Epithelial cell of proximal tubule (primary cell): Measurements from ENCODE around the gene C3orf20. TPM values are rescaled to one million over a fixed set of nuclear protein-coding genes. Genes with fewer than 3 reads are reported as not detected.

Source experiments
- DNase-seq: peaks from one replicate; pipeline ENCODE4 v3.0.0-alpha.2; 2011; ENCODE audit warnings: low read depth
- H3K4me3 ChIP-seq: 2 replicates; pipeline ENCODE4 v1.5.1; 2011; ENCODE audit warnings: low read depth, mild to moderate bottlenecking, low read length
- total RNA-seq: library from RNA; depleted of rRNA; stranded (reverse); fragments of >200 nt; gene quantifications from 2 replicates; pipeline ENCODE4 v1.2.3, GENCODE V29; 2015
- TF ChIP-seq, protein P1 (sequence below): conservative IDR thresholded peaks from 2 replicates; pipeline ENCODE4 v1.5.1; 2012; ENCODE audit warnings: low read depth, mild to moderate bottlenecking, low read length

C3orf20 gene
- total RNA-seq, 1 donor from 2014 or later: not detected

GRCh38 chr3:14772533-14773138 is 97.7 kb downstream of the C3orf20 start:
- TF ChIP-seq, protein P1, sequence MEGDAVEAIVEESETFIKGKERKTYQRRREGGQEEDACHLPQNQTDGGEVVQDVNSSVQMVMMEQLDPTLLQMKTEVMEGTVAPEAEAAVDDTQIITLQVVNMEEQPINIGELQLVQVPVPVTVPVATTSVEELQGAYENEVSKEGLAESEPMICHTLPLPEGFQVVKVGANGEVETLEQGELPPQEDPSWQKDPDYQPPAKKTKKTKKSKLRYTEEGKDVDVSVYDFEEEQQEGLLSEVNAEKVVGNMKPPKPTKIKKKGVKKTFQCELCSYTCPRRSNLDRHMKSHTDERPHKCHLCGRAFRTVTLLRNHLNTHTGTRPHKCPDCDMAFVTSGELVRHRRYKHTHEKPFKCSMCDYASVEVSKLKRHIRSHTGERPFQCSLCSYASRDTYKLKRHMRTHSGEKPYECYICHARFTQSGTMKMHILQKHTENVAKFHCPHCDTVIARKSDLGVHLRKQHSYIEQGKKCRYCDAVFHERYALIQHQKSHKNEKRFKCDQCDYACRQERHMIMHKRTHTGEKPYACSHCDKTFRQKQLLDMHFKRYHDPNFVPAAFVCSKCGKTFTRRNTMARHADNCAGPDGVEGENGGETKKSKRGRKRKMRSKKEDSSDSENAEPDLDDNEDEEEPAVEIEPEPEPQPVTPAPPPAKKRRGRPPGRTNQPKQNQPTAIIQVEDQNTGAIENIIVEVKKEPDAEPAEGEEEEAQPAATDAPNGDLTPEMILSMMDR: no peak
- no peak for DNase-seq
- H3K4me3 ChIP-seq: no peak overlapping the region

GRCh38 chr3:14773281-14773680 is 98.3 kb downstream of the C3orf20 start:
- DNase-seq: no peak
- no peak overlapping the region for H3K4me3 ChIP-seq
- TF ChIP-seq, protein P1: no peak

DNA sequence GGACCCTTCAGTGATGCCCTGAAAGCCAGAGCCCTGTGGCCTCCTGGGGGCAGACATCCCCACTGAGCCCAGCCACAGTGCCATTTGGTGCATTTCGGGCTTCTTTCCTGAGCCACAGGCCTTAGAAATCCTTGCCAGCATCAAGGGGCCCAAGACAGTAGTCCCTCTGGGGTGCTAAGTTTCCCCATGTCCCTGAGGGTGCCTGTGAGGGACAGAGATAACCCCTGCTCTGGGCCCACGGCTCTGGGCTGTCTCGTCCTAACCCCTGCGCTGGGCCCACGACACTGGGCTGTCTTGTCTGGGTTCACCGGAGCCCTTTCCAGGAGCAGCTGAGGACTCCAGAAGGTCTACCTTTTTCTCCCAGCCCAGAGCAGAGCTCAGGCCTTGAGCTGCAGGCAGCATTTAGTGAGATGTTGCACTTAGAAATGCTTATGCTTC is 98.8 kb downstream of the C3orf20 start:
- no peak overlapping the region for H3K4me3 ChIP-seq
- no peak for DNase-seq
- TF ChIP-seq, protein P1: no peak

DNA sequence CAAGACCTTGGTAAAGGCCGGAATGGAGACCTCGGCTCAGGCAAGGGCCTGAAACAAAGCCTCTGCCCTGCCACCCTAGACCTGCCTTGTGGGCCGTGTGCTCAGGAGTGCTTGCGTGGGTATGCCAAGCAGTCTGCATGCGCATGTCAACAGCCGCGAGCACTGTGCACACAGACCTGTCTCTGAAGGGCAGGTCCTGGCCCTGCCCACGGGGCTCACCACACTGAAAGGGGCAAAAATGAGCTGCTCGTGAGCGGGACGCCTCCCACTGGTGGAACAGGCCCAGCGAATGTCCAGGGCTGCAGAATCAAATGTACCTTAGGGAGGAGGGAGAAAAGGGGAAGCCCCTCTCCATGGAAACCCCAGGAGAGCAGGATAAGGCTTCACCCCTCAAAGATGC is 99.5 kb downstream of the C3orf20 start:
- TF ChIP-seq, protein P1: no peak
- DNase-seq: no peak
- H3K4me3 ChIP-seq: no peak overlapping the region

- DNase-seq: no peak
- H3K4me3 ChIP-seq: no peak overlapping the region
- TF ChIP-seq, protein P1: no peak
Measured at GRCh38 chr3:14775011-14775410, 100.1 kb downstream of the C3orf20 start.

DNA sequence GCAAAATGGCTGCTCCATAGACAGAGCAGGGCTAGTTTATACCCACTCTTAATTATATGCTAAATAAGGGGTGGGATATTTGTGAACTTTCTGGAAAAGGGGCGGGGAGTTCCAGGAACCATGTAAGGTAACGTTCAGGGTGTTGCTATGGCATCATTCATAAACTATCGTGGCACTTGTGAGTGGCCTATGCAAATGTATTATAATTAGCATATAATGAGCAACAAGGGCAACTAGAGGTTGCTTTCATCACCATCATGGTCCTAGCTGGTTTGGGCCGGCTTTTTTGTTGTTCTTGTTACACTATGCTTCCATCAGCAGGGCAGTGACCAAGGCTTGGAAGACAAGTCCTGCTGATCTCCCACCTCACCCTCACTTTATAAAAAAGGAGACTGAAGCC is 100.6 kb downstream of the C3orf20 start:
- TF ChIP-seq, protein P1: no peak
- no peak overlapping the region for H3K4me3 ChIP-seq
- DNase-seq: no peak

- H3K4me3 ChIP-seq: no peak overlapping the region
- TF ChIP-seq, protein P1: no peak
- no peak for DNase-seq
Measured at GRCh38 chr3:14779069-14779685, 104.2 kb downstream of the C3orf20 start.
